SU-DHL-6 (cell line): ENCODE results near the gene SYTL2.

Experiments used
- CTCF ChIP-seq: fragments of 200-600 bp; sonication (generic); IDR thresholded peaks from one replicate; pipeline ENCODE4 v1.5.1; 2017; ENCODE audit warnings: antibody characterized with exemption, mild to moderate bottlenecking, low read length, moderate library complexity; ENCODE audit not compliant: insufficient read depth, poor library complexity, severe bottlenecking
- EZH2phosphoT487 ChIP-seq: fragments of 200-600 bp; sonication (generic), shearing (Covaris generic); conservative IDR thresholded peaks from 2 replicates; pipeline ENCODE4 v1.6.1; 2018; ENCODE audit warnings: mild to moderate bottlenecking, antibody characterized with exemption, low read length, moderate library complexity, mixed read lengths

- TF ChIP-seq CTCF (no peak), EZH2phosphoT487 (no peak)
These were observed 54.3 kb downstream of the SYTL2 start for GRCh38 chr11:85756401-85757200.
